GM12878 (cell line): Measurements from ENCODE around the gene LRRC7. TPM values are rescaled to one million over a fixed set of nuclear protein-coding genes. Genes with fewer than 3 reads are reported as not detected.

Experiments used
- ATAC-seq: fragments of 200-7000 bp; cut with Tn5 transposase; 3 replicates; pipeline ENCODE4 v1.9.1; 2020; ENCODE audit warnings: mild to moderate bottlenecking, moderate library complexity
- BruUV-seq: library from RNA; stranded (reverse); fragments of 400-500 nt; replicated peaks from 2 replicates; lab custom pipeline; 2021; lab: Mats Ljungman, UMichigan
- CTCF ChIA-PET: fragments of 300-600 bp; sonication (Branson Sonifier 250); formaldehyde crosslinking; extraction: SDS; loops from one replicate; lab custom pipeline; 2021; ENCODE audit warnings: inconsistent platforms; lab: Yijun Ruan, JAX
- POLR2A ChIA-PET: fragments of 350-600 bp; formaldehyde crosslinking; extraction: SDS; loops from one replicate; lab custom pipeline; 2021; ENCODE audit warnings: inconsistent platforms; lab: Charles Lee
- RAD21 ChIA-PET: fragments of 300-600 bp; sonication (Branson Sonifier 250); formaldehyde crosslinking; loops from one replicate; lab custom pipeline; 2023; ENCODE audit warnings: antibody characterized with exemption; ENCODE audit not compliant: unreplicated experiment; lab: Charles Lee
- SMC1A ChIA-PET: fragments of 300-600 bp; sonication (Branson Sonifier 250); formaldehyde crosslinking; loops from one replicate; lab custom pipeline; 2023; ENCODE audit not compliant: unreplicated experiment, uncharacterized antibody; lab: Charles Lee
- DNase-seq: peaks from one replicate; pipeline ENCODE4 v3.0.0-alpha.2; 2011; ENCODE audit warnings: low read depth, low spot score
- FAIRE-seq: peaks from 3 replicates; lab custom pipeline; 2011; peaks lifted over from hg19 to GRCh38; lab: Jason Lieb, UNC
- H2AFZ ChIP-seq: 2 replicates; pipeline ENCODE4 v1.6.0; 2011; ENCODE audit warnings: low read depth, low read length, control low read depth; ENCODE audit not compliant: control insufficient read depth
- H3K27ac ChIP-seq: 2 replicates; pipeline ENCODE4 v1.5.1; 2011; ENCODE audit warnings: control low read depth; ENCODE audit not compliant: control insufficient read depth, insufficient read depth
- H3K27me3 ChIP-seq, 2 experiments: replicated peaks in 1 of 2; 2 replicates each; pipeline versions ENCODE4 v1.6.0 to v1.6.1; 2011; ENCODE audit warnings: low read length in 1 of 2; ENCODE audit not compliant: control insufficient read depth in 2 of 2, insufficient read depth in 2 of 2
- H3K36me3 ChIP-seq, 2 experiments: 2 replicates each; pipeline ENCODE4 v1.5.1; 2011; ENCODE audit warnings: low read length in 1 of 2; ENCODE audit not compliant: control insufficient read depth in 2 of 2, insufficient read depth in 2 of 2
- H3K4me1 ChIP-seq: 2 replicates; pipeline ENCODE4 v1.6.1; 2011; ENCODE audit warnings: mild to moderate bottlenecking, low read length, moderate library complexity, mixed read lengths; ENCODE audit not compliant: control insufficient read depth, insufficient read depth
- H3K4me2 ChIP-seq: 2 replicates; pipeline ENCODE4 v1.6.0; 2011; ENCODE audit warnings: control low read depth; ENCODE audit not compliant: control insufficient read depth, insufficient read depth
- H3K4me3 ChIP-seq: fragments of 200-600 bp; sonication (generic); 2 replicates; pipeline ENCODE4 v1.5.1; 2016
- H3K79me2 ChIP-seq: 2 replicates; pipeline ENCODE4 v1.6.0; 2011; ENCODE audit warnings: low read length; ENCODE audit not compliant: control insufficient read depth, insufficient read depth
- H3K9ac ChIP-seq: 2 replicates; pipeline ENCODE4 v1.8.0; 2011; ENCODE audit warnings: low read length, control low read depth, mixed read lengths; ENCODE audit not compliant: control insufficient read depth, insufficient read depth
- H3K9me3 ChIP-seq: replicated peaks from 3 replicates; pipeline ENCODE4 v1.5.1; 2011; ENCODE audit warnings: mild to moderate bottlenecking, low read length; ENCODE audit not compliant: control insufficient read depth, insufficient read depth
- H4K20me1 ChIP-seq: 2 replicates; pipeline ENCODE4 v1.6.0; 2011; ENCODE audit not compliant: control insufficient read depth, insufficient read depth
- ATF2 ChIP-seq: IDR thresholded peaks from 2 replicates; pipeline ENCODE4 v1.6.1; 2012; ENCODE audit warnings: low read length, inconsistent platforms
- BCL11A ChIP-seq: IDR thresholded peaks from 2 replicates; pipeline ENCODE4 v1.6.1; 2011; ENCODE audit warnings: low read depth, low read length
- DPF2 ChIP-seq: fragments of 450-650 bp; IDR thresholded peaks from 2 replicates; pipeline ENCODE4 v1.6.1; 2017; ENCODE audit warnings: mild to moderate bottlenecking
- EP300 ChIP-seq, 2 experiments: fragments of 150-350 bp in 1 of 2; IDR thresholded peaks; 2 replicates each; pipeline ENCODE4 v1.6.1; 2011 to 2012; ENCODE audit warnings: low read depth in 2 of 2, low read length in 2 of 2, borderline replicate concordance in 1 of 2, improper control_type of control experiment in 1 of 2, inconsistent platforms in 1 of 2; ENCODE audit not compliant: control insufficient read depth in 1 of 2
- EZH2 ChIP-seq: IDR thresholded peaks from 2 replicates; pipeline ENCODE4 v1.6.1; 2012; ENCODE audit warnings: low read depth, mild to moderate bottlenecking, control low read depth, inconsistent platforms, low read length, borderline replicate concordance; ENCODE audit not compliant: control insufficient read depth
- IKZF1 ChIP-seq: fragments of 450-650 bp; conservative IDR thresholded peaks from 2 replicates; pipeline ENCODE4 v1.6.1; 2017; ENCODE audit warnings: antibody characterized with exemption, mild to moderate bottlenecking
- JUNB ChIP-seq: IDR thresholded peaks from 2 replicates; pipeline ENCODE4 v1.6.1; 2016; ENCODE audit warnings: antibody characterized with exemption, mild to moderate bottlenecking
- PML ChIP-seq: IDR thresholded peaks from 2 replicates; pipeline ENCODE4 v1.6.1; 2012; ENCODE audit warnings: low read length, inconsistent platforms
- RAD21 ChIP-seq: IDR thresholded peaks from 2 replicates; pipeline ENCODE4 v1.6.1; 2011; ENCODE audit warnings: mild to moderate bottlenecking, low read depth, low read length, moderate library complexity; ENCODE audit not compliant: insufficient read depth
- RAD51 ChIP-seq: fragments of 450-650 bp; IDR thresholded peaks from 2 replicates; pipeline ENCODE4 v1.6.1; 2016; ENCODE audit warnings: moderate library complexity, mild to moderate bottlenecking, inconsistent platforms
- SMAD5 ChIP-seq: IDR thresholded peaks from 2 replicates; pipeline ENCODE4 v1.6.1; 2016; ENCODE audit warnings: antibody characterized with exemption, low read depth
- SPI1 ChIP-seq: IDR thresholded peaks from 2 replicates; pipeline ENCODE4 v1.6.1; 2011; ENCODE audit warnings: low read depth, mild to moderate bottlenecking, low read length, moderate library complexity, borderline replicate concordance; ENCODE audit not compliant: insufficient read depth
- in situ Hi-C: fragments of 300-500 bp; cut with MboI; formaldehyde crosslinking; loops from 9 replicates; pipeline ENCODE4 v1.14.3; 2018; ENCODE audit warnings: mixed read lengths
- intact Hi-C: fragments of 100-400 bp; cut with micrococcal nuclease; formaldehyde crosslinking; loops from one replicate; pipeline ENCODE4 v1.14.2; 2022; ENCODE audit not compliant: unreplicated experiment
- polyA plus RNA-seq, 11 experiments: library from polyadenylated mRNA; depleted of rRNA in 4 of 11; unstranded in 6 of 11; stranded (reverse) in 5 of 11; fragments of >200 nt; fragmentation: Nextera tagmentation in 4 of 11; fragmentation: Illumina TruSeq in 1 of 11; extraction: Ambion mirVana in 4 of 11; extraction: Trizol in 1 of 11; gene quantifications; 1 replicate in 1 of 11; 2 replicates in 10 of 11; pipeline versions ENCODE4 v1.2.1 to v1.2.3, GENCODE V29; 2011 to 2016; ENCODE audit warnings: inconsistent platforms in 2 of 11, missing spikeins in 2 of 11, low read depth in 1 of 11
- total RNA-seq, 4 experiments: library from RNA; depleted of rRNA in 3 of 4; stranded (reverse); fragments of >200 nt in 3 of 4; fragmentation: Illumina TruSeq in 1 of 4; extraction: Trizol in 1 of 4; gene quantifications; 2 replicates each; pipeline versions ENCODE4 v1.2.1 to v1.2.3, GENCODE V29; 2013 to 2021
- TF ChIP-seq, protein P1 (sequence below): fragments of 450-650 bp; IDR thresholded peaks from 2 replicates; pipeline ENCODE4 v1.6.1; 2017; ENCODE audit warnings: low read depth, mild to moderate bottlenecking, moderate library complexity
- TF ChIP-seq, protein P2 (sequence below): fragments of 450-650 bp; formaldehyde crosslinking; IDR thresholded peaks from 2 replicates; pipeline ENCODE4 v1.4.0; 2020; ENCODE audit warnings: mild to moderate bottlenecking, moderate library complexity
- TF ChIP-seq, protein P3 (sequence below): fragments of 450-650 bp; IDR thresholded peaks from 2 replicates; pipeline ENCODE4 v1.6.1; 2017; ENCODE audit warnings: mild to moderate bottlenecking, moderate library complexity

LRRC7 gene
- total and polyA plus RNA-seq, 10 of the 15 experiments (the other 5 are each of a cell fraction or from before 2014, with no cell fraction given) = 0.05 to 1.4 (median 0.24) TPM; not detected in 5

GRCh38 chr1:69852706-69853105, 285.0 kb downstream of the LRRC7 start:
- DNase-seq (no peak), ATAC-seq (no peak), FAIRE-seq (no peak)
- CTCF ChIA-PET = no interaction called here
- Histone ChIP-seq H3K36me3 (no peaks in the 10 kb centered on the region), H4K20me1 (no peaks in the 10 kb centered on the region), H3K4me2 (no peak overlapping the region), H3K9me3 (no peaks in the 10 kb centered on the region), H3K27ac (no peak overlapping the region), H3K27me3 (no peaks in the 10 kb centered on the region), H3K4me1 (no peaks in the 10 kb centered on the region), H3K4me3 (no peak overlapping the region), H3K79me2 (no peaks in the 10 kb centered on the region), H3K9ac (no peak overlapping the region), H2AFZ (no peak overlapping the region)
- POLR2A ChIA-PET = no interaction called here
- BruUV-seq = no TSS peak
- SMC1A ChIA-PET = no interaction called here
- in situ Hi-C loops (no loop called here), intact Hi-C loops (no loop called here)
- RAD21 ChIA-PET = no interaction called here
- TF ChIP-seq ATF2 (no peak), RAD51 (no peak), SMAD5 (no peak), JUNB (no peak), PML (no peak), BCL11A (no peak), RAD21 (no peak), SPI1 (no peak), IKZF1 (no peak), EP300 (IDR thresholded peaks at IDR 0.05; ENCODE audit: borderline replicate concordance in 1 of 2, control insufficient read depth in 1 of 2, low read depth in 2 of 2, low read length in 2 of 2) (no peak), EZH2 (no peak), DPF2 (no peak)
- TF ChIP-seq, protein P1, sequence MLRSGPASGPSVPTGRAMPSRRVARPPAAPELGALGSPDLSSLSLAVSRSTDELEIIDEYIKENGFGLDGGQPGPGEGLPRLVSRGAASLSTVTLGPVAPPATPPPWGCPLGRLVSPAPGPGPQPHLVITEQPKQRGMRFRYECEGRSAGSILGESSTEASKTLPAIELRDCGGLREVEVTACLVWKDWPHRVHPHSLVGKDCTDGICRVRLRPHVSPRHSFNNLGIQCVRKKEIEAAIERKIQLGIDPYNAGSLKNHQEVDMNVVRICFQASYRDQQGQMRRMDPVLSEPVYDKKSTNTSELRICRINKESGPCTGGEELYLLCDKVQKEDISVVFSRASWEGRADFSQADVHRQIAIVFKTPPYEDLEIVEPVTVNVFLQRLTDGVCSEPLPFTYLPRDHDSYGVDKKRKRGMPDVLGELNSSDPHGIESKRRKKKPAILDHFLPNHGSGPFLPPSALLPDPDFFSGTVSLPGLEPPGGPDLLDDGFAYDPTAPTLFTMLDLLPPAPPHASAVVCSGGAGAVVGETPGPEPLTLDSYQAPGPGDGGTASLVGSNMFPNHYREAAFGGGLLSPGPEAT = no peak
- TF ChIP-seq, protein P2, sequence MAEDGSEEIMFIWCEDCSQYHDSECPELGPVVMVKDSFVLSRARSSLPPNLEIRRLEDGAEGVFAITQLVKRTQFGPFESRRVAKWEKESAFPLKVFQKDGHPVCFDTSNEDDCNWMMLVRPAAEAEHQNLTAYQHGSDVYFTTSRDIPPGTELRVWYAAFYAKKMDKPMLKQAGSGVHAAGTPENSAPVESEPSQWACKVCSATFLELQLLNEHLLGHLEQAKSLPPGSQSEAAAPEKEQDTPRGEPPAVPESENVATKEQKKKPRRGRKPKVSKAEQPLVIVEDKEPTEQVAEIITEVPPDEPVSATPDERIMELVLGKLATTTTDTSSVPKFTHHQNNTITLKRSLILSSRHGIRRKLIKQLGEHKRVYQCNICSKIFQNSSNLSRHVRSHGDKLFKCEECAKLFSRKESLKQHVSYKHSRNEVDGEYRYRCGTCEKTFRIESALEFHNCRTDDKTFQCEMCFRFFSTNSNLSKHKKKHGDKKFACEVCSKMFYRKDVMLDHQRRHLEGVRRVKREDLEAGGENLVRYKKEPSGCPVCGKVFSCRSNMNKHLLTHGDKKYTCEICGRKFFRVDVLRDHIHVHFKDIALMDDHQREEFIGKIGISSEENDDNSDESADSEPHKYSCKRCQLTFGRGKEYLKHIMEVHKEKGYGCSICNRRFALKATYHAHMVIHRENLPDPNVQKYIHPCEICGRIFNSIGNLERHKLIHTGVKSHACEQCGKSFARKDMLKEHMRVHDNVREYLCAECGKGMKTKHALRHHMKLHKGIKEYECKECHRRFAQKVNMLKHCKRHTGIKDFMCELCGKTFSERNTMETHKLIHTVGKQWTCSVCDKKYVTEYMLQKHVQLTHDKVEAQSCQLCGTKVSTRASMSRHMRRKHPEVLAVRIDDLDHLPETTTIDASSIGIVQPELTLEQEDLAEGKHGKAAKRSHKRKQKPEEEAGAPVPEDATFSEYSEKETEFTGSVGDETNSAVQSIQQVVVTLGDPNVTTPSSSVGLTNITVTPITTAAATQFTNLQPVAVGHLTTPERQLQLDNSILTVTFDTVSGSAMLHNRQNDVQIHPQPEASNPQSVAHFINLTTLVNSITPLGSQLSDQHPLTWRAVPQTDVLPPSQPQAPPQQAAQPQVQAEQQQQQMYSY (CRISPR knock-in tag) = no peak
- TF ChIP-seq, protein P3, sequence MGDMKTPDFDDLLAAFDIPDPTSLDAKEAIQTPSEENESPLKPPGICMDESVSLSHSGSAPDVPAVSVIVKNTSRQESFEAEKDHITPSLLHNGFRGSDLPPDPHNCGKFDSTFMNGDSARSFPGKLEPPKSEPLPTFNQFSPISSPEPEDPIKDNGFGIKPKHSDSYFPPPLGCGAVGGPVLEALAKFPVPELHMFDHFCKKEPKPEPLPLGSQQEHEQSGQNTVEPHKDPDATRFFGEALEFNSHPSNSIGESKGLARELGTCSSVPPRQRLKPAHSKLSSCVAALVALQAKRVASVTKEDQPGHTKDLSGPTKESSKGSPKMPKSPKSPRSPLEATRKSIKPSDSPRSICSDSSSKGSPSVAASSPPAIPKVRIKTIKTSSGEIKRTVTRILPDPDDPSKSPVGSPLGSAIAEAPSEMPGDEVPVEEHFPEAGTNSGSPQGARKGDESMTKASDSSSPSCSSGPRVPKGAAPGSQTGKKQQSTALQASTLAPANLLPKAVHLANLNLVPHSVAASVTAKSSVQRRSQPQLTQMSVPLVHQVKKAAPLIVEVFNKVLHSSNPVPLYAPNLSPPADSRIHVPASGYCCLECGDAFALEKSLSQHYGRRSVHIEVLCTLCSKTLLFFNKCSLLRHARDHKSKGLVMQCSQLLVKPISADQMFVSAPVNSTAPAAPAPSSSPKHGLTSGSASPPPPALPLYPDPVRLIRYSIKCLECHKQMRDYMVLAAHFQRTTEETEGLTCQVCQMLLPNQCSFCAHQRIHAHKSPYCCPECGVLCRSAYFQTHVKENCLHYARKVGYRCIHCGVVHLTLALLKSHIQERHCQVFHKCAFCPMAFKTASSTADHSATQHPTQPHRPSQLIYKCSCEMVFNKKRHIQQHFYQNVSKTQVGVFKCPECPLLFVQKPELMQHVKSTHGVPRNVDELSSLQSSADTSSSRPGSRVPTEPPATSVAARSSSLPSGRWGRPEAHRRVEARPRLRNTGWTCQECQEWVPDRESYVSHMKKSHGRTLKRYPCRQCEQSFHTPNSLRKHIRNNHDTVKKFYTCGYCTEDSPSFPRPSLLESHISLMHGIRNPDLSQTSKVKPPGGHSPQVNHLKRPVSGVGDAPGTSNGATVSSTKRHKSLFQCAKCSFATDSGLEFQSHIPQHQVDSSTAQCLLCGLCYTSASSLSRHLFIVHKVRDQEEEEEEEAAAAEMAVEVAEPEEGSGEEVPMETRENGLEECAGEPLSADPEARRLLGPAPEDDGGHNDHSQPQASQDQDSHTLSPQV = no peak
